Panc1 (cell line): ENCODE results near the gene SLC2A6.

Experiments
- CTCF ChIP-seq: fragments of 450-650 bp; IDR thresholded peaks from 2 replicates; pipeline ENCODE4 v1.5.1; 2017; ENCODE audit warnings: mild to moderate bottlenecking
- POLR2AphosphoS5 ChIP-seq: IDR thresholded peaks from 2 replicates; pipeline ENCODE4 v1.6.1; 2012; ENCODE audit warnings: mild to moderate bottlenecking, low read depth, low read length, moderate library complexity
- REST ChIP-seq, 2 experiments: IDR thresholded peaks; 2 replicates each; pipeline ENCODE4 v1.6.1; 2011 to 2012; ENCODE audit warnings: low read depth in 2 of 2, control low read depth in 1 of 2, low read length in 1 of 2, mild to moderate bottlenecking in 1 of 2, moderate library complexity in 1 of 2; ENCODE audit not compliant: insufficient read depth in 1 of 2
- SIN3A ChIP-seq: IDR thresholded peaks from 2 replicates; pipeline ENCODE4 v1.6.1; 2012; ENCODE audit warnings: low read depth, mild to moderate bottlenecking, low read length, moderate library complexity, borderline replicate concordance; ENCODE audit not compliant: insufficient read depth

- TF ChIP-seq CTCF (no peak), POLR2AphosphoS5 (no peak), REST (IDR thresholded peaks at IDR 0.05; ENCODE audit: insufficient read depth in 1 of 2, low read depth in 2 of 2, low read length in 1 of 2) (no peak), SIN3A (no peak)
Observed at GRCh38 chr9:133452562-133452961, 26.3 kb downstream of the SLC2A6 start.
